ENCODE measurements around the gene INTS15. TPM values are rescaled to one million over a fixed set of nuclear protein-coding genes. Genes with fewer than 3 reads are reported as not detected.

Gene INTS15
- total and polyA plus RNA-seq, 2 donors (not counting 3 experiments of a cell fraction or from before 2014, with no cell fraction given): 35.7 to 51.6 TPM

DNA sequence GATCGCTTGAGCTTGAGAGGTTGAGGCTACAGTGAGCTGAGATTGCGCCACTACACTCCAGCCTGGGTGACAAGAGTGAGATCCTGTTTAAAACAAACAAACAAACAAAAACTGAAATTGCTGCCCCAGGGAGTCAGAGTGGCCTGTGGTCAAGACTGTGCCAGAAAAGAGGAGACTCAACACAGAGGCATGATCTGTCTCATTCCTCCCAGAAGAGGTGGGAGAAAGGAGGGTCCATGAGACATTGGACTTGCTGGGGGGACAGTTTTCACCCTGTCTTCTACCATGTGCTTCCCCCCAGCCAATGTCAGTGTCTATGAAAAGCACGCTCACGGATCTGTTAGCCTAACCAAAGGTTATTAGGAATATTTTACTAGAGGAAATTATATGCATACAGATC, 28.8 kb downstream of the INTS15 start:
- POLR2A ChIA-PET: no interaction called here

More for the DNA sequence above, 28.8 kb downstream of the INTS15 start:
- CTCF ChIA-PET: no interaction called here
- H4K20me1 ChIP-seq (replicated peaks; ENCODE audit: control insufficient read depth, extremely low read depth, insufficient read depth, low read length): no peaks in the 10 kb centered on the region
- H3K9ac ChIP-seq (replicated peaks; ENCODE audit: extremely low read depth, insufficient read depth, low read length): no peak overlapping the region
- no TSS peak for BruUV-seq (replicated peaks)
- no peak overlapping the region for H3K4me3 ChIP-seq (replicated peaks in 1 of 3; ENCODE audit: insufficient read depth in 1 of 3, low read depth in 1 of 3, low read length in 3 of 3)
- DNase-seq (ENCODE audit: low read depth, low spot score) (no peak), FAIRE-seq (no peak)
- no peak overlapping the region for H3K27ac ChIP-seq (ENCODE audit: insufficient read depth, low read depth, low read length)
- H3K27me3 ChIP-seq (ENCODE audit: control insufficient read depth in 2 of 2, insufficient read depth in 2 of 2, low read length in 2 of 2): peaks cover 17 to 21% of the 10 kb centered on the region in 2 experiments
- H3K79me2 ChIP-seq (ENCODE audit: control insufficient read depth, insufficient read depth, low read length): no peaks in the 10 kb centered on the region
- intact Hi-C loops (cut with micrococcal nuclease): no loop called here
- no peak overlapping the region for H2AFZ ChIP-seq (ENCODE audit: low read depth, low read length)
- no peaks in the 10 kb centered on the region for H3K9me1 ChIP-seq (replicated peaks; ENCODE audit: control insufficient read depth, extremely low read depth, insufficient read depth, low read length)
- no peaks in the 10 kb centered on the region for H3K36me3 ChIP-seq (ENCODE audit: control insufficient read depth in 2 of 2, extremely low read depth in 1 of 2, insufficient read depth in 2 of 2, low read length in 2 of 2)
- dilution Hi-C loops (cut with MboI; ENCODE audit: extremely low pct_ligation_motif_present, low sequenced_read_pairs): no loop called here
- H3K4me2 ChIP-seq (ENCODE audit: insufficient read depth, low read length): no peak overlapping the region
- TF ChIP-seq, protein P1, sequence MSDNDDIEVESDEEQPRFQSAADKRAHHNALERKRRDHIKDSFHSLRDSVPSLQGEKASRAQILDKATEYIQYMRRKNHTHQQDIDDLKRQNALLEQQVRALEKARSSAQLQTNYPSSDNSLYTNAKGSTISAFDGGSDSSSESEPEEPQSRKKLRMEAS (IDR thresholded peaks at IDR 0.05; ENCODE audit: insufficient read depth, insufficient read length): no peak
- TF ChIP-seq POLR2A (IDR thresholded peaks at IDR 0.05; ENCODE audit: low read depth, low read length) (no peak), POLR2AphosphoS5 (IDR thresholded peaks at IDR 0.05; ENCODE audit: insufficient read depth, low read depth, low read length) (no peak), FOS (IDR thresholded peaks at IDR 0.05; ENCODE audit: borderline replicate concordance, insufficient read depth, low read length) (no peak), EZH2 (IDR thresholded peaks at IDR 0.05; ENCODE audit: borderline replicate concordance, low read depth, low read length, severe bottlenecking) (no peak), GATA2 (IDR thresholded peaks at IDR 0.05; ENCODE audit: insufficient read depth, insufficient read length, low read depth, low read length) (no peak), MYC (IDR thresholded peaks at IDR 0.05; ENCODE audit: low read depth, low read length) (no peak), JUN (IDR thresholded peaks at IDR 0.05; ENCODE audit: borderline replicate concordance, insufficient read depth, insufficient read length, low read depth) (no peak)
- TF ChIP-seq, protein P2, sequence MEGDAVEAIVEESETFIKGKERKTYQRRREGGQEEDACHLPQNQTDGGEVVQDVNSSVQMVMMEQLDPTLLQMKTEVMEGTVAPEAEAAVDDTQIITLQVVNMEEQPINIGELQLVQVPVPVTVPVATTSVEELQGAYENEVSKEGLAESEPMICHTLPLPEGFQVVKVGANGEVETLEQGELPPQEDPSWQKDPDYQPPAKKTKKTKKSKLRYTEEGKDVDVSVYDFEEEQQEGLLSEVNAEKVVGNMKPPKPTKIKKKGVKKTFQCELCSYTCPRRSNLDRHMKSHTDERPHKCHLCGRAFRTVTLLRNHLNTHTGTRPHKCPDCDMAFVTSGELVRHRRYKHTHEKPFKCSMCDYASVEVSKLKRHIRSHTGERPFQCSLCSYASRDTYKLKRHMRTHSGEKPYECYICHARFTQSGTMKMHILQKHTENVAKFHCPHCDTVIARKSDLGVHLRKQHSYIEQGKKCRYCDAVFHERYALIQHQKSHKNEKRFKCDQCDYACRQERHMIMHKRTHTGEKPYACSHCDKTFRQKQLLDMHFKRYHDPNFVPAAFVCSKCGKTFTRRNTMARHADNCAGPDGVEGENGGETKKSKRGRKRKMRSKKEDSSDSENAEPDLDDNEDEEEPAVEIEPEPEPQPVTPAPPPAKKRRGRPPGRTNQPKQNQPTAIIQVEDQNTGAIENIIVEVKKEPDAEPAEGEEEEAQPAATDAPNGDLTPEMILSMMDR (IDR thresholded peaks at IDR 0.05; ENCODE audit: extremely low read depth in 1 of 2, insufficient read depth in 1 of 2, low read depth in 1 of 2, low read length in 2 of 2): no peak
- no peaks in the 10 kb centered on the region for H3K9me3 ChIP-seq (replicated peaks; ENCODE audit: control insufficient read depth, insufficient read depth, low read length)
- H3K4me1 ChIP-seq (ENCODE audit: control insufficient read depth, extremely low read depth, insufficient read depth, low read length): no peaks in the 10 kb centered on the region
